Adrenal gland (tissue), 5 donors: ENCODE results near the gene CHID1.

Experiments
- POLR2A ChIP-seq, 2 donors: fragments of 450-650 bp; IDR thresholded peaks; one replicate each; pipeline ENCODE4 v1.6.1; 2017; ENCODE audit warnings: antibody characterized with exemption in 2 of 2, mild to moderate bottlenecking in 2 of 2, moderate library complexity in 1 of 2
- TF ChIP-seq, protein P1 (sequence below), 6 experiments: fragments of 450-650 bp in 4 of 6; fragments of 200-600 bp in 2 of 6; sonication (generic) in 1 of 6; IDR thresholded peaks; 1 replicate in 5 of 6; 2 replicates in 1 of 6; pipeline versions ENCODE4 v1.5.1 to v1.8.0; 2016 to 2021; ENCODE audit warnings: antibody characterized with exemption in 6 of 6, mild to moderate bottlenecking in 2 of 6, moderate library complexity in 1 of 6
- donor health status: DM: no; HTN: no; CAD: no.

- TF ChIP-seq, protein P1, sequence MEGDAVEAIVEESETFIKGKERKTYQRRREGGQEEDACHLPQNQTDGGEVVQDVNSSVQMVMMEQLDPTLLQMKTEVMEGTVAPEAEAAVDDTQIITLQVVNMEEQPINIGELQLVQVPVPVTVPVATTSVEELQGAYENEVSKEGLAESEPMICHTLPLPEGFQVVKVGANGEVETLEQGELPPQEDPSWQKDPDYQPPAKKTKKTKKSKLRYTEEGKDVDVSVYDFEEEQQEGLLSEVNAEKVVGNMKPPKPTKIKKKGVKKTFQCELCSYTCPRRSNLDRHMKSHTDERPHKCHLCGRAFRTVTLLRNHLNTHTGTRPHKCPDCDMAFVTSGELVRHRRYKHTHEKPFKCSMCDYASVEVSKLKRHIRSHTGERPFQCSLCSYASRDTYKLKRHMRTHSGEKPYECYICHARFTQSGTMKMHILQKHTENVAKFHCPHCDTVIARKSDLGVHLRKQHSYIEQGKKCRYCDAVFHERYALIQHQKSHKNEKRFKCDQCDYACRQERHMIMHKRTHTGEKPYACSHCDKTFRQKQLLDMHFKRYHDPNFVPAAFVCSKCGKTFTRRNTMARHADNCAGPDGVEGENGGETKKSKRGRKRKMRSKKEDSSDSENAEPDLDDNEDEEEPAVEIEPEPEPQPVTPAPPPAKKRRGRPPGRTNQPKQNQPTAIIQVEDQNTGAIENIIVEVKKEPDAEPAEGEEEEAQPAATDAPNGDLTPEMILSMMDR (IDR thresholded peaks at IDR 0.05) = no peak
- no peak for TF ChIP-seq POLR2A (IDR thresholded peaks at IDR 0.05)
Observed at GRCh38 chr11:872799-873198, 37.8 kb downstream of the CHID1 start.
